ENCODE results near the gene RALGPS1. TPM values are rescaled to one million over a fixed set of nuclear protein-coding genes. Genes with fewer than 3 reads are reported as not detected.

Gene RALGPS1
- total and polyA plus RNA-seq, 2 experiments from 2014 or later: 13.1 to 22.1 TPM

DNA sequence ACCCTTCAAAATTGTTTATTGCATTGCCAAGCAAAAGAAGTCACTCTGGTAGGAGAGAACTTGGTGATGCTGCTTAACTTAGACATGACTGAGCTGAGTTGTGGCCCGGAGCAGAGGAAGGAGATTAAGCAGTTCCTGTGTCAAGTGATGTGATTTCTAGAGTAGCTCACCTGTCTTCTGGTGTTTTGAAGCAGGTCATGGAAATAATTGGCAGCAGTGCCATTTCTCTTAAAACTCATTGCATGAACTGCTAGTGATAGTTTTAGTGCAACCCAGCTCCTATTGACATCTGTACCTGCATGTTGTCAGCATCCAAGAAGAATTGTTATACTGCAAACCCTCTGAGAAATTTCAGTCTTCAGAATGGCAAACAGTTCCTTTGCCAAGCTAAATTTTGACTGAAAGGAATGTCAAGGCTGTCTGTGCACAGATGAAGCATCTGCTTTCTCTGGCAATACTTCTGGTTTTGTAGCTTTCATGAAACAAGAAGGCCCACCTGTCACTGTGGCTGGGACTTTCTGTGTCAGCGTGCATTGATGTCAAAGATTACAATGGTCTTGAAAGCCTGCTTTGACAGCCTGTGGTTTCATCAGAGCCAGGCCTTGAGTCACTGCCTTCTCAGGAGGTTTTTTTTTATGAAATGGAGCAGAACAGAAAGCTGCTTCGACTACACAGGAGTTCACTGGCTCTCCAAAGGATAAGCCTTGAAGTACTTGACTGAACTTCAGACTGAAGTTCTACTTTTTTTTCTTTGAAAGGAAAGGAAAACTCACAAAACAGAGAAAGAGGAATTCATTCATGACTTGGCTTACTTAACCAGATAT lies 90.6 kb downstream of the RALGPS1 start:
- Histone ChIP-seq H3K4me3 (no peak overlapping the region), H3K27me3 (no peaks in the 10 kb centered on the region), H3K9me2 (replicated peaks; ENCODE audit: insufficient read depth) (no peaks in the 10 kb centered on the region), H2AFZ (no peak overlapping the region), H3K4me2 (no peak overlapping the region), H3K4me1 (ENCODE audit: insufficient read depth) (peaks cover 4% of the 10 kb centered on the region), H3K36me3 (replicated peaks; ENCODE audit: insufficient read depth, low read depth) (no peaks in the 10 kb centered on the region), H3K79me2 (no peaks in the 10 kb centered on the region), H3K27ac (no peak overlapping the region), H3K9me3 (ENCODE audit: low read depth) (no peaks in the 10 kb centered on the region), H4K20me1 (ENCODE audit: insufficient read depth, poor library complexity, severe bottlenecking) (no peaks in the 10 kb centered on the region)
- WGBS (ENCODE audit: low lambda C conversion rate, missing lambda C conversion rate): 79% methylated on average over 3 of the region's 3 CpGs
- peak; percentile 35 for DNase-seq (ENCODE audit: low spot score)
- TF ChIP-seq EZH2 (IDR thresholded peaks at IDR 0.05; ENCODE audit: borderline replicate concordance) (no peak), EZH2phosphoT487 (IDR thresholded peaks at IDR 0.05; ENCODE audit: low read depth, severe bottlenecking, unreplicated experiment) (no peak)
- TF ChIP-seq, protein P1, sequence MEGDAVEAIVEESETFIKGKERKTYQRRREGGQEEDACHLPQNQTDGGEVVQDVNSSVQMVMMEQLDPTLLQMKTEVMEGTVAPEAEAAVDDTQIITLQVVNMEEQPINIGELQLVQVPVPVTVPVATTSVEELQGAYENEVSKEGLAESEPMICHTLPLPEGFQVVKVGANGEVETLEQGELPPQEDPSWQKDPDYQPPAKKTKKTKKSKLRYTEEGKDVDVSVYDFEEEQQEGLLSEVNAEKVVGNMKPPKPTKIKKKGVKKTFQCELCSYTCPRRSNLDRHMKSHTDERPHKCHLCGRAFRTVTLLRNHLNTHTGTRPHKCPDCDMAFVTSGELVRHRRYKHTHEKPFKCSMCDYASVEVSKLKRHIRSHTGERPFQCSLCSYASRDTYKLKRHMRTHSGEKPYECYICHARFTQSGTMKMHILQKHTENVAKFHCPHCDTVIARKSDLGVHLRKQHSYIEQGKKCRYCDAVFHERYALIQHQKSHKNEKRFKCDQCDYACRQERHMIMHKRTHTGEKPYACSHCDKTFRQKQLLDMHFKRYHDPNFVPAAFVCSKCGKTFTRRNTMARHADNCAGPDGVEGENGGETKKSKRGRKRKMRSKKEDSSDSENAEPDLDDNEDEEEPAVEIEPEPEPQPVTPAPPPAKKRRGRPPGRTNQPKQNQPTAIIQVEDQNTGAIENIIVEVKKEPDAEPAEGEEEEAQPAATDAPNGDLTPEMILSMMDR (IDR thresholded peaks at IDR 0.05; ENCODE audit: poor library complexity): no peak

- WGBS (ENCODE audit: low lambda C conversion rate, missing lambda C conversion rate): 98% methylated on average over 5 of the region's 5 CpGs
- no peak for TF ChIP-seq EZH2 (IDR thresholded peaks at IDR 0.05; ENCODE audit: borderline replicate concordance)
- TF ChIP-seq, protein P1 (IDR thresholded peaks at IDR 0.05; ENCODE audit: poor library complexity): no peak
- no peak for TF ChIP-seq EZH2phosphoT487 (IDR thresholded peaks at IDR 0.05; ENCODE audit: low read depth, severe bottlenecking, unreplicated experiment)
- Histone ChIP-seq H3K27me3 (no peaks in the 10 kb centered on the region), H3K27ac (no peak overlapping the region), H3K4me1 (ENCODE audit: insufficient read depth) (peaks cover 4% of the 10 kb centered on the region), H3K4me2 (no peak overlapping the region), H2AFZ (no peak overlapping the region), H3K4me3 (no peak overlapping the region), H3K9me2 (replicated peaks; ENCODE audit: insufficient read depth) (no peaks in the 10 kb centered on the region), H3K36me3 (replicated peaks; ENCODE audit: insufficient read depth, low read depth) (no peaks in the 10 kb centered on the region), H3K9me3 (ENCODE audit: low read depth) (no peaks in the 10 kb centered on the region), H4K20me1 (ENCODE audit: insufficient read depth, poor library complexity, severe bottlenecking) (no peaks in the 10 kb centered on the region), H3K79me2 (no peaks in the 10 kb centered on the region)
- no peak for DNase-seq (ENCODE audit: low spot score)
Measured at GRCh38 chr9:127005770-127006314, 91.3 kb downstream of the RALGPS1 start.

DNA sequence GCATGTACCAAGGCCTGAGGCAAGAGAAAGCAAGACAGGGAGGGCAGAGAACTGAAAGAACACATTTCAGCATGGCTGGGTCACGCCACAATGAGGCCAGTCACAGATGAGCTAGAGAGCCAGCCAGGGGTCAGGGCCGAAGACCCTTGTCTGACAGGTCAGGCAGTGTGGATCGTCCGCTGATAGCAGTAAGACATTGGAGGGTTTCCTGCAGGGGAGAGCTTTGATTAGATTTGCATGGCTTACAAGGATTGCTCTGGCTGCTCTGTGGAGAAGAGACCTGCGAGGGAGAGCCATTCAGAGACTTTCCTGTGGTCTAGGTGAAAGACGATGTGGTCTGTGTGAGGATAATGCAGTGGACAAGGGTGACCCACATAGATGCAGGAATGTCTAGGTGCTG lies 93.1 kb downstream of the RALGPS1 start:
- Histone ChIP-seq H4K20me1 (ENCODE audit: insufficient read depth, poor library complexity, severe bottlenecking) (no peaks in the 10 kb centered on the region), H3K36me3 (replicated peaks; ENCODE audit: insufficient read depth, low read depth) (no peaks in the 10 kb centered on the region), H3K27me3 (no peaks in the 10 kb centered on the region), H3K27ac (no peak overlapping the region), H3K79me2 (no peaks in the 10 kb centered on the region), H3K4me3 (no peak overlapping the region), H3K9me3 (ENCODE audit: low read depth) (no peaks in the 10 kb centered on the region), H3K9me2 (replicated peaks; ENCODE audit: insufficient read depth) (no peaks in the 10 kb centered on the region), H3K4me1 (ENCODE audit: insufficient read depth) (peaks cover 4% of the 10 kb centered on the region), H2AFZ (no peak overlapping the region), H3K4me2 (no peak overlapping the region)
- TF ChIP-seq, protein P1 (IDR thresholded peaks at IDR 0.05; ENCODE audit: poor library complexity): no peak
- TF ChIP-seq EZH2 (IDR thresholded peaks at IDR 0.05; ENCODE audit: borderline replicate concordance) (no peak), EZH2phosphoT487 (IDR thresholded peaks at IDR 0.05; ENCODE audit: low read depth, severe bottlenecking, unreplicated experiment) (no peak)
- 72% methylated on average over 6 of the region's 6 CpGs for WGBS (ENCODE audit: low lambda C conversion rate, missing lambda C conversion rate)
- DNase-seq (ENCODE audit: low spot score): no peak
